Astrocyte (in vitro differentiated cells and primary cell): Measurements from ENCODE around the gene ARID5B.

Experiments used
- EZH2 ChIP-seq: IDR thresholded peaks from 2 replicates; pipeline ENCODE4 v1.6.1; 2012; ENCODE audit warnings: mild to moderate bottlenecking, low read length, inconsistent platforms; ENCODE audit not compliant: insufficient read depth
- TF ChIP-seq, protein P1 (sequence below): IDR thresholded peaks from 2 replicates; pipeline ENCODE4 v1.5.1; 2011; ENCODE audit warnings: low read depth, mild to moderate bottlenecking, inconsistent platforms, low read length, moderate library complexity; ENCODE audit not compliant: insufficient read depth

DNA sequence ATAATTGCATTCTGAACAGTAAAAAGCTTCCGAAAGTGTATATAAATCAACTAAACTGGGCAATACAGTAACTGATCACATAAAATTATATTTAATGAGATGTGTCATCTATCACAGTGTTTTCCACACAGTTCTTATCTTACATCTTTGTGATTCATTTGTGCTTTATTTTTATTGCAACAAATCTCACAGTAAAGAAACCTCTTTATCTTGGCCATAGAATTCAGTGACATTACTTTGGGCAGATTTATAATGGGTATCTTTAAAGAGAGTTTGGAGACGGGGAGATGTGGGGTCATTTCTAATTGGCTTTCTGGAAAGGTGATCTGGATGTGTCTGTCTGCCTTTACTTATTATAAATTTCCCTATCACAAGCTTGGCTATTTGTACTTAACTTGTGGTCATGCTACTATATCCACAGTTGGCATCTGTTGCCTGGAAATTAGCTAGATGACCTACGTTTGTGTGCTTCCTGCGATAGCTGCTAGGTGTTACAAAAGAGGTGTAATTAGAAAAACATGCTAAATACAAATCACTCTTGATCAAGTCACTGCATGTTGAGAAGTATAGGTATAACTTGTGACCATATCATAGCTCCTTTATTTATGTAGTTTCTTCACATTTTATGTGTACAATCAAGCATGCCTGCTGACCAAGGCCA is 123.8 kb downstream of the ARID5B start:
- TF ChIP-seq, protein P1, sequence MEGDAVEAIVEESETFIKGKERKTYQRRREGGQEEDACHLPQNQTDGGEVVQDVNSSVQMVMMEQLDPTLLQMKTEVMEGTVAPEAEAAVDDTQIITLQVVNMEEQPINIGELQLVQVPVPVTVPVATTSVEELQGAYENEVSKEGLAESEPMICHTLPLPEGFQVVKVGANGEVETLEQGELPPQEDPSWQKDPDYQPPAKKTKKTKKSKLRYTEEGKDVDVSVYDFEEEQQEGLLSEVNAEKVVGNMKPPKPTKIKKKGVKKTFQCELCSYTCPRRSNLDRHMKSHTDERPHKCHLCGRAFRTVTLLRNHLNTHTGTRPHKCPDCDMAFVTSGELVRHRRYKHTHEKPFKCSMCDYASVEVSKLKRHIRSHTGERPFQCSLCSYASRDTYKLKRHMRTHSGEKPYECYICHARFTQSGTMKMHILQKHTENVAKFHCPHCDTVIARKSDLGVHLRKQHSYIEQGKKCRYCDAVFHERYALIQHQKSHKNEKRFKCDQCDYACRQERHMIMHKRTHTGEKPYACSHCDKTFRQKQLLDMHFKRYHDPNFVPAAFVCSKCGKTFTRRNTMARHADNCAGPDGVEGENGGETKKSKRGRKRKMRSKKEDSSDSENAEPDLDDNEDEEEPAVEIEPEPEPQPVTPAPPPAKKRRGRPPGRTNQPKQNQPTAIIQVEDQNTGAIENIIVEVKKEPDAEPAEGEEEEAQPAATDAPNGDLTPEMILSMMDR: no peak
- no peak for TF ChIP-seq EZH2
